GM12878 (cell line): Measurements from ENCODE around the gene CCDC197. TPM values are rescaled to one million over a fixed set of nuclear protein-coding genes. Genes with fewer than 3 reads are reported as not detected.

ENCODE experiments used
- ATAC-seq: fragments of 200-7000 bp; cut with Tn5 transposase; 3 replicates; pipeline ENCODE4 v1.9.1; 2020; ENCODE audit warnings: mild to moderate bottlenecking, moderate library complexity
- BruUV-seq: library from RNA; stranded (reverse); fragments of 400-500 nt; replicated peaks from 2 replicates; lab custom pipeline; 2021; lab: Mats Ljungman, UMichigan
- CTCF ChIA-PET: fragments of 300-600 bp; sonication (Branson Sonifier 250); formaldehyde crosslinking; extraction: SDS; loops from one replicate; lab custom pipeline; 2021; ENCODE audit warnings: inconsistent platforms; lab: Yijun Ruan, JAX
- POLR2A ChIA-PET: fragments of 350-600 bp; formaldehyde crosslinking; extraction: SDS; loops from one replicate; lab custom pipeline; 2021; ENCODE audit warnings: inconsistent platforms; lab: Charles Lee
- RAD21 ChIA-PET: fragments of 300-600 bp; sonication (Branson Sonifier 250); formaldehyde crosslinking; loops from one replicate; lab custom pipeline; 2023; ENCODE audit warnings: antibody characterized with exemption; ENCODE audit not compliant: unreplicated experiment; lab: Charles Lee
- SMC1A ChIA-PET: fragments of 300-600 bp; sonication (Branson Sonifier 250); formaldehyde crosslinking; loops from one replicate; lab custom pipeline; 2023; ENCODE audit not compliant: unreplicated experiment, uncharacterized antibody; lab: Charles Lee
- DNase-seq: peaks from one replicate; pipeline ENCODE4 v3.0.0-alpha.2; 2011; ENCODE audit warnings: low read depth, low spot score
- FAIRE-seq: peaks from 3 replicates; lab custom pipeline; 2011; peaks lifted over from hg19 to GRCh38; lab: Jason Lieb, UNC
- H2AFZ ChIP-seq: 2 replicates; pipeline ENCODE4 v1.6.0; 2011; ENCODE audit warnings: low read depth, low read length, control low read depth; ENCODE audit not compliant: control insufficient read depth
- H3K27ac ChIP-seq: 2 replicates; pipeline ENCODE4 v1.5.1; 2011; ENCODE audit warnings: control low read depth; ENCODE audit not compliant: control insufficient read depth, insufficient read depth
- H3K27me3 ChIP-seq, 2 experiments: replicated peaks in 1 of 2; 2 replicates each; pipeline versions ENCODE4 v1.6.0 to v1.6.1; 2011; ENCODE audit warnings: low read length in 1 of 2; ENCODE audit not compliant: control insufficient read depth in 2 of 2, insufficient read depth in 2 of 2
- H3K36me3 ChIP-seq, 2 experiments: 2 replicates each; pipeline ENCODE4 v1.5.1; 2011; ENCODE audit warnings: low read length in 1 of 2; ENCODE audit not compliant: control insufficient read depth in 2 of 2, insufficient read depth in 2 of 2
- H3K4me1 ChIP-seq: 2 replicates; pipeline ENCODE4 v1.6.1; 2011; ENCODE audit warnings: mild to moderate bottlenecking, low read length, moderate library complexity, mixed read lengths; ENCODE audit not compliant: control insufficient read depth, insufficient read depth
- H3K4me2 ChIP-seq: 2 replicates; pipeline ENCODE4 v1.6.0; 2011; ENCODE audit warnings: control low read depth; ENCODE audit not compliant: control insufficient read depth, insufficient read depth
- H3K4me3 ChIP-seq: fragments of 200-600 bp; sonication (generic); 2 replicates; pipeline ENCODE4 v1.5.1; 2016
- H3K79me2 ChIP-seq: 2 replicates; pipeline ENCODE4 v1.6.0; 2011; ENCODE audit warnings: low read length; ENCODE audit not compliant: control insufficient read depth, insufficient read depth
- H3K9ac ChIP-seq: 2 replicates; pipeline ENCODE4 v1.8.0; 2011; ENCODE audit warnings: low read length, control low read depth, mixed read lengths; ENCODE audit not compliant: control insufficient read depth, insufficient read depth
- H3K9me3 ChIP-seq: replicated peaks from 3 replicates; pipeline ENCODE4 v1.5.1; 2011; ENCODE audit warnings: mild to moderate bottlenecking, low read length; ENCODE audit not compliant: control insufficient read depth, insufficient read depth
- H4K20me1 ChIP-seq: 2 replicates; pipeline ENCODE4 v1.6.0; 2011; ENCODE audit not compliant: control insufficient read depth, insufficient read depth
- BHLHE40 ChIP-seq, 2 experiments: fragments of 450-650 bp in 1 of 2; IDR thresholded peaks; 2 replicates each; pipeline ENCODE4 v1.6.1; 2011 to 2017; ENCODE audit warnings: low read depth in 2 of 2, borderline replicate concordance in 1 of 2, improper control_type of control experiment in 1 of 2, low read length in 1 of 2, mild to moderate bottlenecking in 1 of 2
- CHD4 ChIP-seq: fragments of 200-600 bp; sonication (generic); IDR thresholded peaks from 2 replicates; pipeline ENCODE4 v1.6.1; 2016; ENCODE audit warnings: mild to moderate bottlenecking
- EP300 ChIP-seq, 2 experiments: fragments of 150-350 bp in 1 of 2; IDR thresholded peaks; 2 replicates each; pipeline ENCODE4 v1.6.1; 2011 to 2012; ENCODE audit warnings: low read depth in 2 of 2, low read length in 2 of 2, borderline replicate concordance in 1 of 2, improper control_type of control experiment in 1 of 2, inconsistent platforms in 1 of 2; ENCODE audit not compliant: control insufficient read depth in 1 of 2
- HCFC1 ChIP-seq: fragments of 150-350 bp; IDR thresholded peaks from 2 replicates; pipeline ENCODE4 v1.6.1; 2014; ENCODE audit warnings: low read length
- KDM1A ChIP-seq: fragments of 200-600 bp; sonication (generic); IDR thresholded peaks from 2 replicates; pipeline ENCODE4 v1.6.1; 2016; ENCODE audit warnings: borderline replicate concordance
- MLLT1 ChIP-seq: fragments of 450-650 bp; IDR thresholded peaks from 2 replicates; pipeline ENCODE4 v1.6.1; 2016; ENCODE audit warnings: mild to moderate bottlenecking
- MTA2 ChIP-seq: fragments of 450-650 bp; IDR thresholded peaks from 2 replicates; pipeline ENCODE4 v1.6.1; 2016; ENCODE audit warnings: low read depth, mild to moderate bottlenecking, moderate library complexity
- MXI1 ChIP-seq: fragments of 150-350 bp; IDR thresholded peaks from 2 replicates; pipeline ENCODE4 v1.6.1; 2011; ENCODE audit warnings: low read depth, mild to moderate bottlenecking, inconsistent platforms, low read length, improper control_type of control experiment
- NFXL1 ChIP-seq: fragments of 450-650 bp; IDR thresholded peaks from 2 replicates; pipeline ENCODE4 v1.6.1; 2017; ENCODE audit warnings: antibody characterized with exemption, mild to moderate bottlenecking, borderline replicate concordance
- NR2C2 ChIP-seq: IDR thresholded peaks from 2 replicates; pipeline ENCODE4 v1.6.1; 2011; ENCODE audit warnings: borderline replicate concordance, low read depth; ENCODE audit not compliant: control insufficient read depth, insufficient read length
- PAX5 ChIP-seq: IDR thresholded peaks from 2 replicates; pipeline ENCODE4 v1.6.1; 2011; ENCODE audit warnings: low read depth, low read length, borderline replicate concordance
- POLR2AphosphoS2 ChIP-seq: IDR thresholded peaks from 2 replicates; pipeline ENCODE4 v1.6.1; 2011; ENCODE audit warnings: low read depth, mild to moderate bottlenecking, low read length, improper control_type of control experiment, moderate library complexity
- POLR2AphosphoS5 ChIP-seq: IDR thresholded peaks from 2 replicates; pipeline ENCODE4 v1.6.1; 2011; ENCODE audit warnings: mild to moderate bottlenecking, low read length, inconsistent platforms
- SMARCA5 ChIP-seq: fragments of 450-650 bp; IDR thresholded peaks from 2 replicates; pipeline ENCODE4 v1.6.1; 2017; ENCODE audit warnings: mild to moderate bottlenecking
- STAT1 ChIP-seq: fragments of 450-650 bp; conservative IDR thresholded peaks from 2 replicates; pipeline ENCODE4 v1.6.1; 2014; ENCODE audit warnings: antibody characterized with exemption, mild to moderate bottlenecking
- TAF1 ChIP-seq: IDR thresholded peaks from 2 replicates; pipeline ENCODE4 v1.6.1; 2011; ENCODE audit warnings: mild to moderate bottlenecking, low read depth, low read length, borderline replicate concordance
- TARDBP ChIP-seq: IDR thresholded peaks from 2 replicates; pipeline ENCODE4 v1.6.1; 2016; ENCODE audit warnings: borderline replicate concordance
- WGBS: methylation state at CpG from one replicate; pipeline ENCODE4 v1.1.6; 2016; ENCODE audit warnings: low lambda C conversion rate; ENCODE audit not compliant: insufficient replicate concordance, insufficient coverage; ENCODE audit errors: missing lambda C conversion rate; 5-methylcytosine and 5-hydroxymethylcytosine counted together
- in situ Hi-C: fragments of 300-500 bp; cut with MboI; formaldehyde crosslinking; loops from 9 replicates; pipeline ENCODE4 v1.14.3; 2018; ENCODE audit warnings: mixed read lengths
- intact Hi-C: fragments of 100-400 bp; cut with micrococcal nuclease; formaldehyde crosslinking; loops from one replicate; pipeline ENCODE4 v1.14.2; 2022; ENCODE audit not compliant: unreplicated experiment
- polyA plus RNA-seq, 11 experiments: library from polyadenylated mRNA; depleted of rRNA in 4 of 11; unstranded in 6 of 11; stranded (reverse) in 5 of 11; fragments of >200 nt; fragmentation: Nextera tagmentation in 4 of 11; fragmentation: Illumina TruSeq in 1 of 11; extraction: Ambion mirVana in 4 of 11; extraction: Trizol in 1 of 11; gene quantifications; 1 replicate in 1 of 11; 2 replicates in 10 of 11; pipeline versions ENCODE4 v1.2.1 to v1.2.3, GENCODE V29; 2011 to 2016; ENCODE audit warnings: inconsistent platforms in 2 of 11, missing spikeins in 2 of 11, low read depth in 1 of 11
- total RNA-seq, 4 experiments: library from RNA; depleted of rRNA in 3 of 4; stranded (reverse); fragments of >200 nt in 3 of 4; fragmentation: Illumina TruSeq in 1 of 4; extraction: Trizol in 1 of 4; gene quantifications; 2 replicates each; pipeline versions ENCODE4 v1.2.1 to v1.2.3, GENCODE V29; 2013 to 2021
- TF ChIP-seq, protein P1 (sequence below): fragments of 450-650 bp; IDR thresholded peaks from 2 replicates; pipeline ENCODE4 v1.6.1; 2017; ENCODE audit warnings: mild to moderate bottlenecking

Gene CCDC197
- total and polyA plus RNA-seq, 10 of the 15 experiments (the other 5 are each of a cell fraction or from before 2014, with no cell fraction given): 0.12 TPM; not detected in 9

- CTCF ChIA-PET: interaction anchor here (0.9 to 3.7 kb wide), 8 partner anchors 9 to 48 kb away, joined by 3 to 39 read pairs (median 11); no protein-coding TSS in a partner anchor
- DNase-seq (no peak), FAIRE-seq (no peak), ATAC-seq (no peak)
- Histone ChIP-seq H3K4me1 (peaks cover 69% of the 10 kb centered on the region), H3K9ac (peak overlapping the region; percentile 80), H3K4me3 (peak overlapping the region; percentile 70; the same call in 1 of the 2 replicates), H3K9me3 (no peaks in the 10 kb centered on the region), H3K79me2 (no peaks in the 10 kb centered on the region; the same call in 1 of the 2 replicates), H3K27ac (0 out of 2 replicates have a peak overlapping the region, but pooled peaks have one; percentile 6), H4K20me1 (no peaks in the 10 kb centered on the region), H3K27me3 (no peaks in the 10 kb centered on the region), H2AFZ (no peak overlapping the region), H3K4me2 (peak overlapping the region; percentile 98), H3K36me3 (peaks cover 0 to 2% of the 10 kb centered on the region in 2 experiments; a peak in 1 of 4 replicates)
- no peak for TF ChIP-seq HCFC1
- TF ChIP-seq TAF1: no peak
- no peak for TF ChIP-seq SMARCA5
- TF ChIP-seq STAT1: no peak
- TF ChIP-seq KDM1A: no peak
- no peak for TF ChIP-seq TARDBP
- TF ChIP-seq, protein P1, sequence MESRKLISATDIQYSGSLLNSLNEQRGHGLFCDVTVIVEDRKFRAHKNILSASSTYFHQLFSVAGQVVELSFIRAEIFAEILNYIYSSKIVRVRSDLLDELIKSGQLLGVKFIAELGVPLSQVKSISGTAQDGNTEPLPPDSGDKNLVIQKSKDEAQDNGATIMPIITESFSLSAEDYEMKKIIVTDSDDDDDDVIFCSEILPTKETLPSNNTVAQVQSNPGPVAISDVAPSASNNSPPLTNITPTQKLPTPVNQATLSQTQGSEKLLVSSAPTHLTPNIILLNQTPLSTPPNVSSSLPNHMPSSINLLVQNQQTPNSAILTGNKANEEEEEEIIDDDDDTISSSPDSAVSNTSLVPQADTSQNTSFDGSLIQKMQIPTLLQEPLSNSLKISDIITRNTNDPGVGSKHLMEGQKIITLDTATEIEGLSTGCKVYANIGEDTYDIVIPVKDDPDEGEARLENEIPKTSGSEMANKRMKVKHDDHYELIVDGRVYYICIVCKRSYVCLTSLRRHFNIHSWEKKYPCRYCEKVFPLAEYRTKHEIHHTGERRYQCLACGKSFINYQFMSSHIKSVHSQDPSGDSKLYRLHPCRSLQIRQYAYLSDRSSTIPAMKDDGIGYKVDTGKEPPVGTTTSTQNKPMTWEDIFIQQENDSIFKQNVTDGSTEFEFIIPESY: no peak
- TF ChIP-seq POLR2AphosphoS5: no peak
- TF ChIP-seq EP300 (IDR thresholded peaks at IDR 0.05; ENCODE audit: borderline replicate concordance in 1 of 2, control insufficient read depth in 1 of 2, low read depth in 2 of 2, low read length in 2 of 2): no peak
- no peak for TF ChIP-seq CHD4
- TF ChIP-seq MTA2: no peak
- no peak for TF ChIP-seq NR2C2
- TF ChIP-seq PAX5: no peak
- no peak for TF ChIP-seq POLR2AphosphoS2
- TF ChIP-seq BHLHE40 (IDR thresholded peaks at IDR 0.05; ENCODE audit: borderline replicate concordance in 1 of 2, low read depth in 2 of 2, low read length in 1 of 2): no peak
- TF ChIP-seq NFXL1: no peak
- no peak for TF ChIP-seq MLLT1
- no peak for TF ChIP-seq MXI1
- 55% methylated on average over 4 of the region's 4 CpGs for WGBS
- POLR2A ChIA-PET: interaction anchor here (0.7 to 7.8 kb wide), 4 partner anchors 11 to 27 kb away, joined by 3 to 128 read pairs (median 8); no protein-coding TSS in a partner anchor
- intact Hi-C loops (loop anchor here (2.0 kb wide), 1 partner anchor 16 kb away; no protein-coding TSS in a partner anchor), in situ Hi-C loops (loop anchor here (25.0 kb wide), 2 partner anchors 1192 to 1708 kb away; no protein-coding TSS in a partner anchor)
- RAD21 ChIA-PET: interaction anchor here (1.9 to 15.3 kb wide), 3 partner anchors 15 to 45 kb away, joined by 19 to 324 read pairs (median 21); partner anchors contain the start of gene ASB2
- SMC1A ChIA-PET: interaction anchor here (0.9 to 19.5 kb wide), 5 partner anchors 8 to 45 kb away, joined by 3 to 409 read pairs (median 47); partner anchors contain the start of gene ASB2
- BruUV-seq: no TSS peak
Measured at GRCh38 chr14:93954516-93954830, 42.6 kb upstream of the CCDC197 start.
